Kidney (tissue), 14 donors: ENCODE data around the gene ZBTB18. TPM values are rescaled to one million over a fixed set of nuclear protein-coding genes. Genes with fewer than 3 reads are reported as not detected.

Experiments
- DNase-seq, 5 donors: peaks; one replicate each; pipeline ENCODE4 v3.0.0-alpha.2; 2013 to 2020
- FAIRE-seq: peaks from 2 replicates; lab custom pipeline; 2012; peaks lifted over from hg19 to GRCh38; lab: Jason Lieb, UNC
- H3K27ac ChIP-seq, 2 donors: one replicate each; pipeline ENCODE4 v1.7.0; 2013; ENCODE audit warnings: low read depth in 2 of 2, low read length in 2 of 2, inconsistent platforms in 1 of 2
- H3K27me3 ChIP-seq: one replicate; pipeline ENCODE4 v1.7.1; 2013; ENCODE audit warnings: low read length, inconsistent platforms; ENCODE audit not compliant: control insufficient read depth, insufficient read depth
- H3K36me3 ChIP-seq, 3 donors: one replicate each; pipeline versions ENCODE4 v1.7.0 to v1.7.1; 2013; ENCODE audit warnings: low read length in 3 of 3, control low read depth in 1 of 3, inconsistent platforms in 1 of 3; ENCODE audit not compliant: insufficient read depth in 3 of 3, control insufficient read depth in 2 of 3
- H3K4me1 ChIP-seq, 3 donors: one replicate each; pipeline versions ENCODE4 v1.7.0 to v1.7.1; 2013; ENCODE audit warnings: low read length in 3 of 3, inconsistent platforms in 1 of 3, low read depth in 1 of 3; ENCODE audit not compliant: control insufficient read depth in 2 of 3, insufficient read depth in 2 of 3
- H3K4me3 ChIP-seq, 3 donors: one replicate each; pipeline versions ENCODE4 v1.7.0 to v1.8.1; 2013; ENCODE audit warnings: low read length in 3 of 3, control low read depth in 1 of 3, inconsistent platforms in 1 of 3
- H3K9ac ChIP-seq, 3 donors: one replicate each; pipeline versions ENCODE4 v1.7.0 to v1.7.1; 2013; ENCODE audit warnings: low read length in 3 of 3, control low read depth in 1 of 3, inconsistent platforms in 1 of 3
- H3K9me3 ChIP-seq, 3 donors: one replicate each; pipeline versions ENCODE4 v1.7.0 to v1.7.1; 2013; ENCODE audit warnings: low read length in 3 of 3, control low read depth in 1 of 3, inconsistent platforms in 1 of 3; ENCODE audit not compliant: control insufficient read depth in 2 of 3, insufficient read depth in 1 of 3
- CTCF ChIP-seq: IDR thresholded peaks from 3 replicates; pipeline ENCODE4 v1.5.1; 2012; ENCODE audit warnings: mild to moderate bottlenecking, moderate library complexity, borderline replicate concordance; ENCODE audit not compliant: insufficient read depth; ENCODE audit errors: extremely low read depth
- intact Hi-C: fragments of 100-400 bp; cut with DNase I; formaldehyde crosslinking; loops from one replicate; pipeline ENCODE4 v1.11.1; 2022
- polyA plus RNA-seq: library from polyadenylated mRNA; stranded (reverse); fragments of 350-450 nt; fragmentation: Illumina TruSeq; extraction: RNeasy Lipid Tissue Mini Kit (QIAGEN cat#74804); gene quantifications from one replicate; pipeline ENCODE4 v1.2.3, GENCODE V29; 2014; ENCODE audit warnings: low read depth, low replicate concordance; ENCODE audit not compliant: insufficient read depth
- total RNA-seq: library from RNA; stranded (reverse); fragmentation: NEBNext Ultra II Directional; extraction: Animal tissue kit (Norgen Biotek cat#: 25700); gene quantifications from one replicate; pipeline ENCODE4 v1.2.1, GENCODE V29; 2021
- donor health status: control.
- donor health status: control.
- donor health status: control.
- donor health status: control.
- donor health status: control.
- donor health status: DM: yes; HTN: yes; CAD: no.
- donor health status: Normal renal cell carcinoma (clear cell type).

Gene ZBTB18
- total and polyA plus RNA-seq, 2 donors from 2014 or later, result 9.0 to 19.8 TPM

DNA sequence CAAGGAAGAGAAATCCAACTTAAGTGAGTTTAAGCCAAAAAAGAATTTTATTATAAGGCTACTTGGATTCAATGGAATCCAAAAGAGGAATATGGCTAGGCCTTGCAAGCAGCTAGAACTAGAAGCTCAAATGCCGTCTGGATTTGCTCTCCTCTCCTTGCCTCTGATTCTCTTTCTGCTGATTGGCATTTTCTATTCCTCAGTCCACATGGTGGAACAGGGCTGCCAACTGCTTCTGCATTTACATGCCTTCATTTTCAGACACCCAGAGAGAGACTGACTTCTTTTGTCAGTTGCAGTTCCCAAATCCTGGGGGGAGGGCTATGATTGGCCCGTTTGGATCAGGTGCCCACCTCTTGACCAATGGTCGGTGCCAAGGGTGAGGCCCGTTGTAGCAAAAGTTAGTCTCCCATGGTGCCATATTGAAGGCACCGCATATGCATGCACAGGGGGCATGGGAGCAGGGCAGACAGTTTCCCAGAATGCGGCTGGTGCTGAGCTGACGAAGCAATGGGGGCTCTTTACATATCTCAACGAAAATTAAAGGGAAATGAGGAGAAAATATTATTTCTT is 18.3 kb downstream of the ZBTB18 start:
- H3K27me3 ChIP-seq, result peaks cover 2% of the 10 kb centered on the region
- peaks cover 0 to 5% (median 4%) of the 10 kb centered on the region in 3 donors for H3K4me1 ChIP-seq
- H3K9me3 ChIP-seq, result no peaks in the 10 kb centered on the region
- no peak for TF ChIP-seq CTCF
- intact Hi-C loops, result no loop called here
- no peak for FAIRE-seq
- no peak overlapping the region for H3K9ac ChIP-seq
- no peak overlapping the region for H3K4me3 ChIP-seq
- no peak overlapping the region for H3K27ac ChIP-seq
- H3K36me3 ChIP-seq, result no peaks in the 10 kb centered on the region
- DNase-seq, result no peak

DNA sequence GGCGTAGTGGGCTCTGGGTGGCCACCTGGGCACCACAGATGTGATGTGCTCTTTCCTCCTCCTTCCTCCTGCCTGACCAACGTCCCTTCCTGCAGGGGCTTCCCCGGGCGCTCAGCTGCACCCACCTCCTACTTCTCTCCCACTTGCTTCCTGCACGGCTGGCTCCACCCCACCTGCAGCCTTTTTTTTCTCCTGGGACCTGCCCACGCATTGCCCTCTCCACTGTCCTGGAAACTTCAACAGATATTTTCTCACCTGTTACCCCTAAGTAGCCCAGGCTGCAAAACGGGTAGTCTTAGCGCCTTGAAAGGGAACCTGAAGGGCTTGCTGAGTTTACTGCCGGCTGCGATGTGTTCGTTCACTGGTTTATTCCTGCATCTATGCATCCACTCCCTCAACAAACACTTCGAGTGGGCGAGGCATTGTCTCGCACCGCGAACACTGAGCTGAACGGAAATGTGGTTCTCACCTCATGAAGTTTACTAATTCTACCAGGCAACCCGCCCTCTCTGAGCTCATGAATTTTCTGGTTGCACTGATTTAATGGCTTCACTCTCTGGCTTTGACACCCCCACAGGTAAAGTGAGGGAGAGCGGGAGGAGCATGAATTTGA is 23.6 kb downstream of the ZBTB18 start:
- intact Hi-C loops, result no loop called here
- H3K27me3 ChIP-seq, result no peaks in the 10 kb centered on the region
- no peak overlapping the region for H3K27ac ChIP-seq
- no peaks in the 10 kb centered on the region for H3K36me3 ChIP-seq
- peak overlapping the region in 1 of 3 donors; percentile 13 for H3K4me3 ChIP-seq
- peaks cover 0 to 3% (median 0%) of the 10 kb centered on the region in 3 donors for H3K4me1 ChIP-seq
- peak overlapping the region in 1 of 3 donors; percentile 4 for H3K9ac ChIP-seq
- no peaks in the 10 kb centered on the region for H3K9me3 ChIP-seq
- FAIRE-seq (no peak), DNase-seq (peak in 1 of 5 donors; percentile 50)
- no peak for TF ChIP-seq CTCF

- DNase-seq (no peak), FAIRE-seq (no peak)
- H3K9me3 ChIP-seq, result no peaks in the 10 kb centered on the region
- peak overlapping the region in 1 of 3 donors; percentile 13 for H3K4me3 ChIP-seq
- no peaks in the 10 kb centered on the region for H3K36me3 ChIP-seq
- intact Hi-C loops, result no loop called here
- TF ChIP-seq CTCF, result no peak
- H3K27ac ChIP-seq, result no peak overlapping the region
- peaks cover 0 to 3% (median 0%) of the 10 kb centered on the region in 3 donors for H3K4me1 ChIP-seq
- no peaks in the 10 kb centered on the region for H3K27me3 ChIP-seq
- peak overlapping the region in 1 of 3 donors; percentile 4 for H3K9ac ChIP-seq
Observed at GRCh38 chr1:244075247-244075722, 24.2 kb downstream of the ZBTB18 start.
